ENCODE results near the gene ENAH. TPM values are rescaled to one million over a fixed set of nuclear protein-coding genes. Genes with fewer than 3 reads are reported as not detected.

The ENAH gene
- total RNA-seq, 1 experiment from 2014 or later = 285 TPM

- Histone ChIP-seq H3K9ac (ENCODE audit: extremely low read depth, insufficient read length, low read length) (no peak overlapping the region), H2BK20ac (ENCODE audit: low read depth, low read length, poor library complexity, severe bottlenecking) (no peak overlapping the region), H3K79me2 (ENCODE audit: insufficient read depth, low read length) (peaks cover 12% of the 10 kb centered on the region; the same call in 1 of the 2 replicates), H3K4me1 (ENCODE audit: insufficient read depth, low read length) (peaks cover 17% of the 10 kb centered on the region; the same call in 1 of the 2 replicates), H2BK5ac (ENCODE audit: insufficient read length, low read length) (no peak overlapping the region), H2BK12ac (ENCODE audit: insufficient read length, low read depth, low read length) (no peak overlapping the region), H3K23me2 (ENCODE audit: insufficient read length, low read depth, low read length, poor library complexity, severe bottlenecking) (no peaks in the 10 kb centered on the region), H3K27ac (ENCODE audit: insufficient read length, low read depth, low read length) (no peak overlapping the region), H4K5ac (ENCODE audit: insufficient read length, low read depth, low read length) (no peak overlapping the region), H2BK120ac (ENCODE audit: low read depth, low read length, poor library complexity, severe bottlenecking) (no peak overlapping the region), H4K8ac (replicated peaks; ENCODE audit: insufficient read length, low read depth, low read length) (no peak overlapping the region), H4K91ac (ENCODE audit: insufficient read length, low read depth, low read length) (no peak overlapping the region), H3K23ac (ENCODE audit: insufficient read length, low read depth, low read length) (no peak overlapping the region), H3K4me2 (ENCODE audit: insufficient read depth, insufficient read length, low read length) (peak overlapping the region; percentile 22), H3K9me3 (ENCODE audit: control insufficient read depth, low read depth, low read length) (no peaks in the 10 kb centered on the region), H3K4ac (ENCODE audit: low read depth, low read length) (no peak overlapping the region), H3T11ph (ENCODE audit: low read length) (no peak overlapping the region), H2BK15ac (ENCODE audit: low read depth, low read length) (no peak overlapping the region), H3K18ac (ENCODE audit: insufficient read length, low read depth, low read length) (no peak overlapping the region), H3K56ac (ENCODE audit: insufficient read length, low read depth, low read length) (no peak overlapping the region), H2AK5ac (ENCODE audit: insufficient read length, low read length) (no peak overlapping the region), H3K79me1 (ENCODE audit: insufficient read depth, low read depth, low read length, poor library complexity, severe bottlenecking) (peaks cover 8% of the 10 kb centered on the region), H3K14ac (ENCODE audit: insufficient read depth, low read length) (no peak overlapping the region), H4K20me1 (ENCODE audit: control insufficient read depth, insufficient read depth, insufficient read length) (no peaks in the 10 kb centered on the region), H2AFZ (ENCODE audit: low read length) (no peak overlapping the region), H3K27me3 (ENCODE audit: insufficient read depth, low read length) (no peaks in the 10 kb centered on the region)
- H3K4me3 Mint-ChIP-seq = peak overlapping the region in 1 of 2 experiments; percentile 21; a peak in 1 of 5 replicates
- no peaks in the 10 kb centered on the region for H3K9me3 Mint-ChIP-seq
- H3K36me3 Mint-ChIP-seq (ENCODE audit: insufficient read depth in 1 of 3, low read depth in 3 of 3) = no peaks in the 10 kb centered on the region
- no peaks in the 10 kb centered on the region for H3K27me3 Mint-ChIP-seq (ENCODE audit: low read depth)
- no peak for DNase-seq
- peaks cover 73 to 78% of the 10 kb centered on the region in 2 experiments for H3K4me1 Mint-ChIP-seq
- H3K27ac Mint-ChIP-seq = peak overlapping the region in 2 of 3 experiments; percentile 32 to 82; a peak in 3 of 7 replicates
- no peak for TF ChIP-seq CTCF (conservative IDR thresholded peaks at IDR 0.05)
- WGBS (ENCODE audit: extremely low coverage, insufficient read length, low lambda C conversion rate) = no CpG with 5 or more reads among the region's 10 CpGs
Measured at GRCh38 chr1:225537554-225538251, 115.2 kb downstream of the ENAH start.
